Stimulated activated CD8-positive, alpha-beta memory T cell treated with anti-CD3 and anti-CD28 coated beads, Interleukin-15, amount 100 ng/mL, for 24 hours (primary cell): ENCODE measurements around the gene ZNF81.
"Not testable (repeated sequence)": the region's sequence is repeated elsewhere in the genome, so short reads cannot be mapped to it uniquely, and the experiment has no call there.

ENCODE experiments used
- DNase-seq: peaks from one replicate; pipeline ENCODE4 v3.0.0-alpha.2; 2020; ENCODE audit warnings: low read depth

Gene ZNF81

DNA sequence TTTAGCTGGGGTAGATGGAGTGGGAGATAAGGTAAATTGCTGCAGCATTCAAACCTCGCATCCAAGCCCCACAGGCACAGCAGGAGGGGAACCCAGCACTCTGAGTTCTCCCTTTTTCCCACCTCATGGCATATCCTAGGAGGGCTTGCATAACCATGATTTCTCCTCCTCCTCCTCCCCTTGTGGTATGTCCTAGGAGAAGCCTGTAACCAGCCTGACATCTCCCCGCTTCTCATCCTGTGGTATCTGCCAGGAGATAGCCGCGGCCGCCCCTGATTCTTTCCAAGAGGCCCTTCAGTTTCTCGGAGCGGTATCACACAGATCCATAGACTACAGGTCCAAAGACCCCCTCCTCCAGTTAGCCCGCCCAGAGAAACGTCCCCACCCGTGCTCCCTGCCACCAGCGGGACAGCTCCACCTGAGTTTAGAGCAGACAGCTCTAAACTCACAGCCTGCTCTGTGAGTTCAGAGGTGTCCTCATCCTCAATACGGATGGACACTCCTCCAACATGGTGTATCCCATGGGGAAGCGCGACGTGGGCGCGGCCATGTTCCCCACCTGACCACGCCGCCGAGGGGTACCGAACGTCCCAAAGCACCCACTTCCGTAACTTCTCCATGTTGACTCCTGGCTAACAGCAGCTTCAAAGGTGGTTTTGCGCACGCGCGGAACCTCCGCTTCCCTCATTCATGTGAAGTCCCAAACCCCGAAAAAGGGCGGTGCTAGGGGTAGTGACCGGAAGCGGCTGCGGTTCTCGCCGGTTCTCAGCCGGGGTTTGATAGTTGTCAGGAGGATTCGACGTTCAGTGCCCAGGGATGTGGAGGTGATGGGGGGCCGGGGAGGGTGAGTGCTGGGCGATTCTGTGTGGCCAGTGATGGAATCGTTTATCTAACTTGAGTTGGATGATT, at the start of gene ZNF81:
Gene ZNF81 (plus strand): TSS at position 739 of the 909 bp plus-strand sequence. CDS start 9,366 bp downstream, outside the sequence.
- peak; percentile 66 for DNase-seq

DNA sequence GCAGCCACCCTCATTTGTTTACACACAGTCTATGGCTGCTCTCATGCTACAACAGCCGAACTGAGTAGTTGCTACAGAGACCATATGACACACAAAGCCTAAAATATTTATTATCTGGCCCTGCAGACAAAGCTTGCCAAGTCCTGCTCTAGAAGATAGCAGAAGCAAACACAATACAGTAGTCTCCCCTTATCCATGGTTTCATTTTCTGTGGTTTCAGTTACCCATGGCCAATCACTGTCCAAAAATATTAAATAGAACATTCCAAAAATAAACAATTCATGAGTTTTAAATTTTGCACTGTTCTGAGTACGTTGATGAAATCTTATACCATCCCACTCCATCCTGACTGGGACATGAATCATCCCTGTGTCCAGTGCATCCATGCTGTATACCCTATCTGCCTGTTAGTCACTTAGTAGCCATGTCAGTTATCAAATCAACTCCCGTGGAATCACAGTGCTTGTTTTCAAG, 40.2 kb upstream of the ZNF81 start:
- no peak for DNase-seq

DNA sequence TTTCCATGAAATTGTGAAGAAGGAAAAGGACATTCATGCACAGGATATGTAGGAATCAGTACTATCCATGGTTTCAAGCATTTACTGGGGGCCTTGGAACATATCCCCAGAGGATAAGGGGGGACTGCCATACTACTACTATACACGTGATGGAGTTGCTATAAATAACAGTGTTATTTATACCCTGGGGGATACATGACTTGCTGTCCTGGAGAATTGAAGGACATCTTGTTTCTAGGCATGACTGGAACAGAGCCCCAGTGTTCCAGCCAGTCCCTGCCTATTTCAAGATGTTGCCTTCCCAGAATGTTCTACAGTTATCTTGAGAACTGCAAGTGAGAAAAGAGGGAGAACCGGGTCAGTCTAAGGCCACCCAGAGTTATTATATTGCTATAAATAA, 39.6 kb upstream of the ZNF81 start:
- no peak for DNase-seq

DNA sequence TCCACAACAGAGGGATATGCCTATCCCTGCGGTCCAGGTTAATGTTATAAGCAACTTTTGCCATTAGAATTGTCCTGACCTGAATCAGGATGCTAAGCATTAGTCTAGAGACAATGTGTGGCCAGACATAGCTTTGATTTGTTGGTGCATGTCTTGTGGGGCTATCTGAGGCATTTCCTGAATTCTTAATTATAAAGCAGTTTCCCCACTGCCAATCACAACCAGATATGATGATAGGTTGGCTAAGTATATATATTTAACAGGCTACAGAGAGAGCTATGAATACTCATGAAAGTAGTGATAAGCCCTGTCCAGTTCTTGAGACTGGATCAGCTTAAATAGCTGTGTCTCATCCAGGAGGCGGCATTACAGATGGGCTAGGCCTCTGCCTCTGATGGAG, 37.8 kb upstream of the ZNF81 start:
- DNase-seq, result no peak

DNA sequence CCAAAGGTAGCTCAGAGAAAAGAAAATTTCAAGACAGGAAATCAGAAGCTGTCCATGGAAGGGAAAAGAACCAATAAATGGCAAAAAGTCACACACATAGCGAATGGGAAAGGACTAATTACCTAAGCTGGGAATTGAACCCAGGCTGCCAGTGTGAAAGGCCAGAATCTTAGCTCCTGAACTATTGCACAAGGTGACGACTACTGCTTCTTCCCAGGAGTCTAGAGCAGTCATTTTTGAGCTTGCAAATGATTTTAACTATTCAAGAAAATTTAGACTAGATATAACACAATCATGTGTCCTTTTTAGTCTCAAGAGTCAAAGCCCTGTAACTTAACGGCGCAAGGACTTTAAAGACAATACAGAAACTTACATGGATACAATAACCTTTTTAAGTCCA, 34.1 kb upstream of the ZNF81 start:
- no peak for DNase-seq

DNA sequence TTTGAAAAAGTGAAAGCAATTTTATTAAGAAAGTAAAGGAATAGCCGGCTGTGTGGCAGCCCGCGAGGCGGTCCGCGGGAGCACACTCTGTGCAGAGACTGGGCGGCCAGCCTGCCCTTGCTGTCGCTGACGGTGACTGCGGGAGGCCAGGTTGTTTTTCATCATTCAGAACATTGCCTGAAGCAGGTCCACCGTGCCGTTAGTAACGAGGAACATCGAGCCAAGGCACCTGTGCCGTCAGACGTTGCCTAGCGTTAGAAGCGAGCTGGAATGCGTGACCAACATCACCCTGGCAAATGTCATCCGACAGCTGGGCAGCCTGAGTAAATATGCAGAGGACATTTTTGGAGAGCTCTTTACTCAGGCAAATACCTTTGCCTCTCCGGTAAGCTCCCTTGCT, 33.6 kb upstream of the ZNF81 start:
- not testable (repeated sequence) for DNase-seq

DNA sequence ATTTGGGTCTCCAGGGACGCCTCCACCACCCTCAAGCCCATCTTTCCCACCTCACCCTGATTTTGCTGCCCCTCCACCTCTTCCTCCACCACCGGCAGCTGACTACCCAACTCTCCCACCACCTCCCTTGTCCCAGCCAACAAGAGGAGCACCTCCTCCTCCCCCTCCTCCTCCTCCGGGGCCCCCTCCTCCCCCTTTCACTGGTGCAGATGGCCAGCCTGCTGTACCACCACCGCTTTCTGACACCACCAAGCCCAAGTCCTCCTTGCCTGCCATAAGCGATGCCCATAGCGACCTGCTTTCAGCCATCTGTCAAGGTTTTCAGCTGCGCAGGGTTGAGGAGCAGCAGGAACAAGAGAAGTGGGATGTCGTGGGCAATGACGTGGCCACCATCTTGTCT, 32.4 kb upstream of the ZNF81 start:
- no peak for DNase-seq

DNA sequence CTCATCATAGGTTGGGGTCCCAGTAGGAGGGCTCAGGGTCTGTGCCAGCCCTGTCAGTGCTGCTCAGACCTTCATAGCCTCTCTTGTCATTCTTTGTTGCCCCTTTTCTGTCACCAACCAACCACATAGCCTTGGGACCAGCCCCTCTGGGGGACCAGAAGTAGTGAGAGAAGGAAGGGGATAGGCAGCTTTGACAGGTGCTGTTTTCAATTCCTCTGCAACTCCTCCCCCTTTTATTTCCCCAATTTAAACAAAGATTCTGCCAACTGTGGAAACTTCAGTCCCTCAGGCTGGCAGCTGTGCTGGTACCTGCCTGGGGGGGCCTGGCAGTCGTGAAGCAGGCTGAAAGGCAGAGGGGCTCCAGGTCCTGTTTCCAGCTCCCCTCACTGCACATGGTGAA, 30.9 kb upstream of the ZNF81 start:
- not testable (repeated sequence) for DNase-seq

DNA sequence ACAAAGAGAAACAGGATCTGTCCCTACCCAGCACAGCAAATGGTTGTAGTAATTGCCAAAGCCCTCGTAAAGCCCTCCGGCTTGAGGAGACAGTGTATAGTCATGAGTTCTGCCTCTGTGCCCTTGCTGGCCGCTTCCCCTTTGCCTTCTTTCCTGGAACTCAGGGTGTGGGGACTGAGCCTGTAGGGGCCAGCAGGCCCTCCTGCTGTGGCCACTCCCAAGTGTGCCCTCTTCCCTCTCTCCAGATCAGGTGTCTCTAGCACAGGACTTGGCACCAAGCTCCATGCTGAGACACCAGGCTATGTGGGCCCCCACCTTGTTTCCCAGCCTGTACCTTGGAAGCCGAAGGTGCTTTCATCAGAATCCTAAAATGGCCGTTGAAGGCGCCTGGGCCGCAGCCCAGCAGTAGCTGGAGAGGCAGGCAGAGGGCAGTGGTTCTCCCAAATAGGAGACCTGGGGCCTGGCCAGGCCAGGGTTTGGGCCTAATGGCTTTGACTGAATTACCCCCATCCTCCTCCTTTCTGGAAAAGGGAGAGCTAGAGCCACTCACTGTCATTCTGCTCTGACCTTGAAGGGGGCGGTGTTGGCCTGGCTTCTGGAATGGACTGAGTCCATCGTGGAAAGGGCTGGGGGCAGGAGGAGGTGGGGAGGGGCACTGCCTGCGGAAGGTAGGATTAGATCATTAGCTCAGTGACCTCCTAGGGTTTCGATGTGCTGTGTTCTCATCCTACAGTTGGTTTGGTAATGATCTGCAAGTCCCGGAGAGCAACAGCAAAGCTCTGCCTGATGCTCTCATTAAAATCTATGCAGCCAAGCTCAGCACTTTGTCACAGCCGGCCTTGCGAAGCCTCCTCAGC, 30.1 kb upstream of the ZNF81 start:
- DNase-seq, result not testable (repeated sequence)

DNA sequence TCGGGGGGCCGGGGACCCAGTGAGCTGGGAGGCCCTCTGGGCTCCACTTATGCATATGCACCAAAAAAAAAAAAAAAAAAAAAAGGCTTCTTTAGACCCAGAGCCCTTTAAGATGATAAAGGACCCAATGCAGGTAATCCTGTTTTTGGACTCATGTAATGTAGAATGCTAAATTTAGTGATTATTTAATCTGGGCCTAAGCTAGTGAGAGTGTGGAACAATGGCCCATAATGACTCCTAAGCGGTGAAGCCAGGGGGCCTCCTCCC, 29.5 kb upstream of the ZNF81 start:
- not testable (repeated sequence) for DNase-seq

DNA sequence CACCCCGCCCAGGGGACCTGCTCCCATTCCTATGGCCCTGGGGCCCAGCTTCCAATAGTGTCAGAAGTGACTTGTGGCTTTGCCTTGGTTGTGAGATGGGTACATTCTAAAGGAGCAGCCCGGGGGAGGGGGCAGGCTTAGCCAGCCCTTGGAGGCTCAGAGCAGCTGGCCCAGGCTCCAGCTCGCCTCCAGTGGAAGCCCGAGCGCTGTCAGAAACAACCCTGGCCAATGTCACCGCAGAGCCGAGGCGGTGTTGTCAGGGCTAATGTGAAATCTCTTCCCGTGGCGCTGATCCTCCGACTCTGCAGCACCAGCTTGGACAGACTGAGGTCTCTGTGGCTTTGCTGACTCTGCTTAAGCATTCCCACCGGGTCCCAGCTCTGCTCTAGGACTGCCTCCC, 29.2 kb upstream of the ZNF81 start:
- DNase-seq, result no peak

DNA sequence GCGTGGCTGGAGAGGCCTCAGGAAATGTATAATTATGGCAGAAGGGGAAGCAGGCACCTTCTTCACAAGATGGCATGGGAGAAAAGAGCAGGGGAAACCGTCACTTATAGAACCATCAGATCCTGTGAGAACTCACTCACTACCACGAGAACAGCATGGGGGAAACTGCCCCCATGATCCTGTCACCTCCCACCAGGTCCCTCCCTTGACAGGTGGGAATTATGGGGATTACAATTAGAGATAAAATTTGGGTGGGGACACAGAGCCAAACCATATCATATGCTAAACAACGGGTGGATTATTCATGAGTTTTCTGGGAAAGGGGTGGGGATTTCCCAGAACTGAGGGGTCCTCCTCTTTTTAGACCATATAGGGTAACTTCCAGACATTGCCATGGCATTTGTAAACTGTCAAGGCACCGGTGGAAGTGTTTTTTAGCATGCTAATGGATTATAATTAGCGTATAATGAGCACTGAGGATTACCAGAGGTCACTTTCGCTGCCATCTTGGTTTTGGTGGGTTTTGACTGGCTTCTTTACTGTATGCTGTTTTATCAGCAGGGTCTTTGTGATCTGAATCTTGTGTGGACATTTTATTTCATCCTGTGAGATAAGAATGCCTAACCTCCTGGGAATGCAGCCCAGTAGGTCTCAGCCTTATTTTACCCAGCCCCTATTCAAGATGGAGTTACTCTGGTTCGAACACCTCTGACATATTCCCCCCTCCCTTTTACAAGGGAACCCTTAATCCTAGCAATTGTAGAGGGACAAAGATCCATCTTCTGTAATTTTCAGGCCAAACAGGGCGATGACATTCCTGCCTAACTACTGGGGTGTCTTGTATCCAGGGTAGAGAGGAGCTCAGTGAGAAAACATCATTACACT, 27.6 kb upstream of the ZNF81 start:
- DNase-seq, result no peak

DNA sequence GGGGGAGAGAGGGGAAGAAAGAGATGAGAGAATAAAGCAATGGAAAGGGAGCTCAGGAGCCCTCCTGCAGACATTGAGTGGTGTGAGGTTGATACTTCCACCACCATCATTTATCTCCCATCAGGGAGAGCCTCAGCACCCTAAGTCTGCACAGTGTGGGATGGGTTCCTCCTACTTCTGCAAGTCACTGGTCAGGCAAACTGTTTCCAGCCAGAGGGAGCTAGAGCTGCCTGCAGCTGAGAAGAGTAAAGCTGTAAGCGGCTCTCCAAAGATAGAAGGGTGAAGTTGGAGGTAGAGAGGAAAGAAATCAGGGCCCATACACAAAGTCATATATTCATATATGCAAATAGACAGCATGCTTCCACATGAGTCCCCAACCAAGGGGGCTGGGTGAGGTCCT, 21.9 kb upstream of the ZNF81 start:
- no peak for DNase-seq

DNA sequence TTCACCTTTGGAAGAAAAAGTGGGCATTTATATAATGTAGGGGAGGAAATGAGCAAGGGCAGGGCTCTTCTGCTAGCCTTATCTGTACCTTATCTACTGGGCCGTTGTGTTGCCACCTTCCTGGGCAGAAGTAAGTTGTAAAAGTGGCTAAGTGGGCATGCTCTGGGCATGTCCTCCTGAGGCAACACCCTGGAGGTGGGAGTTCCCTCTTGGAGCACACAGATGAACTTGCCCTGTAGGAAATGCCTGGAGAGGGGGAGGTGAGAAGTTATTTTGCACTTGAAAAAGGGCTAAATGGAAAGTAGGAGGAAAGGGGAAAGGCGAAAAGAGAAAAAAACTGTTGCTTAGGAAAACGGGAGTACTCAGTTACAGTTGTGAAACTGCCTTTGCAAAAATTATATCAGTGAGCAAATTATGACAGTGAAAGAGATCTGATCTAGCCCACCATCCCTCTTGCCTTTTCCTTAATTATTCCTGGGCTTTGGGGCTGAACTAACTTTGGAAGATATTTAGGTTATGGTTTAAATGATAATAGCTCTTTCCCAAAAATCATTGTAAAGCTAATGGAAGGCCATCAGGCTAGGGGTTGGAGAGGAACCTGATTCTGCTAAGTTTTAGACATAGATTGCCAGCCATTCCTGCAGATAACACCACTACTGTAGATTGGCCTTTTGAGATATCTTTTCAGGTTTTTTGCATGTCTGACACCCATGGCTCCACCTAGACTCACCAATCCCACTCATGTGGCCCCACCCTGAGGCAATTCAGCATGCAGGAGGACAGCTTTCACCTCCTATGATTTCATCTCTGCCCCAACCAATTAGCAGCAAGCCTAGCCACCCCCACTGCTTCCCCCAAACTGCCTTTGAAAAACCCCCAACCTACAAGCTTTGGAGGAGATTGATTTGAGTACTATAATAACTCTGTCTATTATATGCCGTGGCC, 20.5 kb upstream of the ZNF81 start:
- DNase-seq, result no peak

DNA sequence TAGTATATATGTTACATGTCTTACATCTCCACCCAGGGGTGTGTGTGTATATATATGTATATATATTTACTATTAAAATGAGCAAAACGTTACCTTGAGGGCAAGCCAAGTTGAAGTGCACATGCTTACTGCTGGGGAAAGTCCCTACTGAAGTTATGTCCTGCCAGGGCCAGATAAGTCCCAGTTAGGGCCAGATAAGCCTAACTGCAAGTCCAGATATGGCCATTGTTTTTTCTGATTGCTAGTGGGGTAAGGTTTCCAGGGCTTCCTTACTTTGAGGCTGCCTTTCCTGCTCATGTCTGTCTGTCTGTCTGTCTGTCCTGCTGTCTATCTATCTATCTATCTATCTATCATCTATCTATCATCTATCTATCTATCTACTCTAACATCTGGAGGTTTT, 19.3 kb upstream of the ZNF81 start:
- no peak for DNase-seq

DNA sequence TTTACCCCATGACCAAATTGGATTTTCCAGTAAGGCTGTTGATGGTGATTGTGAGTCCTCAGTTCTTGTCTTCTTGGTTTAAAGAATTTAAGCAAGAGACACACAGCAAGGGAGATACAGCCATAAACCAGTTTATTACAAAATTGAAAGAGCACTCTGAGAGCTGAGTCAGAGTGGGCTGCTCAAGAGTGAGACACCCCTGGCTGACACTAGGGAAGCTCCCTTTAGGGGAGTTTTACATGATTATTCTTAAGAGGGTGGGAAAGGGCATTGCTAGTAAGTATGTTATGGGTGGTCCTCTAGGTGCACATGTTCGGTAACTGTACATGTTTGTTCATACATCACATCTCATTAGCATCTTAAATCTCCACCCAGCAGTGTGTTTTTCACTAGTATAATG, 18.8 kb upstream of the ZNF81 start:
- DNase-seq, result no peak

DNA sequence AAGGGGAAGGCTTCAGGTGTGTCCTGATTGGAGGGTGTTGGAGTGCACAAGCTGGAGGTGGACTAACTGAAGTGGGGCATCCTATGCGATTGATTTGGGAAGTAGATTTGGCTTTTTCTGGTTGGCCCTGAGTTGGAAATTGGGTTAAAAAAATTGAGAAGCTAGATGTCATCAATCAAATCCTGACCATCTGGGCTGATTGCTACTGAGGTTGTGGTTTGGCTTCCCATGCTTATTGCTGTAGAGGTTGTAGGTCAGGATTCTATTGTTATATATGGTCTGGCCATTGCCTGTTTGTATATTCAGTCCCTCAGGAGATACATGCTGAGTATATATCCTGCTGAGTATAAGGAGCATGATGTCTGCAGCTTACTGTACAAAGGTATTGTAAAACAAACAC, 7.7 kb upstream of the ZNF81 start:
- no peak for DNase-seq

DNA sequence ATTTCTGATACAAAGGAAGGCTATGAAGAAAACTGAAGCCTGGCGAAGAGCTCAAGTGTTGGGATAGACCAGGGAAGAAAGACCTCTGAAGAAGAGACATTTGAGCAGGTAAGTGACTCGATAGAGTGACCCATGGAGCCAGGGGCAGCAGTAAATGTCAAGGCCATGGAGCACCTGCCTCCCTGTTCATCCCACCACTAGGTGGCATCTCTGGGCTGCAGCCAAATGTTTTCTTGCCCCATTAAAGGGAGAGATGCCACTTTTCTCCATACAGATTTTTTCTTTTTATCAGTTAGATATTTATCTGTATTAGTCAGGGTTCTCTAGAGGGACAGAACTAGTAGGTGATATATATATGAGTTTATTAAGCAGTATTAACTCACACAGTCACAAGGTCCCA, 4.9 kb upstream of the ZNF81 start:
- no peak for DNase-seq

DNA sequence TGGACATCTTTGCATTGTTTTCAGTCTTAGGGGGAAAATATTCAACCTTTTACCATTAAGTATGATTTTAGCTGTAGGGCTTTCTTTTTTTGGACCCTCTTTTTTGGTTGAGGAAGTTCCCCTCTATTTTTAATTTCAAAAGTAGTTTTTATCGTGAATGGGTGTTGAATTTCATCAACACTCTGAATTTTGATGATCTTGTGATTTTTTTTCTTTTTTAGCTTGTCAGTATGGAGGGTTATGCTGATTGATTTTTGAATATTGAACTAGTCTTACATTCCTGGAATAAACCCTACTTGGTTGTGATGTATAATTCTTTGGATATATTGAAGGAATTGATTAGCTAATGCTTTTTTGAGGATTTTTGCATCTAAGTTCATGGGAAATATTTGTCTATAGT, 1.7 kb downstream of the ZNF81 start:
- DNase-seq, result no peak

DNA sequence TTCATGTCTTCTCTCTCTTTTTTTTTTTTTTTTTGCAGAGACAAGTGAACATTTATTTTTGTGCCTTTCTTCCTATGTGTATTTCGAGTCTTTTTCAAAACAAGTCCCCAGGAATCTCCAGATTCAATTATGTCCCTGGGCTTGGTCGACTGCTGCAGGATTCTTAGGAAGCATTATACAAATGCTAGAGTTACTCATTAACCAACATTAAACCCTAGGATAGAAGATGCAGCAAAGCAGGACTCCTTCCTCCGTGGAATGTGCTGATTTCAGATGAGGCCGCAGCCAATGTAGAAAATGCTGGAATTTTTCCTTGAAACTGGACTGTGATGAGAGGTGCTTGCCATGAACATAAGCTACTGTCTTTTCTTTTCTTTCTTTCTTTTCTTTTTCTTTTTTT, 3.4 kb downstream of the ZNF81 start:
- no peak for DNase-seq

DNA sequence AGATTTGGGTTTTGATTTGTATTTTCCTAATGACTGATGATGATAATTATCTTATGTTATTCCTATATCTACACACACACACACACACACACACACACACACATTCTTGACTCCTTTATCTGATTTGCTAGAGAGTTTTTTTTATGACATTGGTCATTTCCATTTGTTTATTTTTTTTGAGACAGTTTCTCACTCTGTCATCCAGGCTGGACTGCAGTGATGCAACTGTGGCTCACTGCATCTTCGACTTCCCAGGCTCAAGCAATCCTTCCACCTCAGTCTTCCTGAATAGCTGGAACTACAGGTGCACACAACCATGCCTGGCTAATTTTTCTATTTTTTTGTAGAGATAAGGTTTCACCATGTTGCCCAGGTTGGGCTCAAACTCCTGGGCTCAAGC, 6.7 kb downstream of the ZNF81 start:
- DNase-seq, result no peak
